ENCODE data around the gene IL36B.

- TF ChIP-seq CTCF (IDR thresholded peaks at IDR 0.05 in 2 of 3, conservative IDR thresholded peaks at IDR 0.05 in 1 of 3; ENCODE audit: insufficient read depth in 2 of 3, low read depth in 1 of 3, low read length in 3 of 3) (no peak), SETDB1 (IDR thresholded peaks at IDR 0.05; ENCODE audit: low read length) (no peak), SIX5 (IDR thresholded peaks at IDR 0.05; ENCODE audit: borderline replicate concordance in 1 of 2, insufficient read depth in 1 of 2, low read depth in 1 of 2, low read length in 2 of 2) (no peak), MEF2D (tag; conservative IDR thresholded peaks at IDR 0.05; ENCODE audit: low read depth) (no peak), HDAC2 (IDR thresholded peaks at IDR 0.05) (no peak), ATF3 (IDR thresholded peaks at IDR 0.05) (no peak), ATF3 (CRISPR knock-in tag; conservative IDR thresholded peaks at IDR 0.05) (no peak), ESRRA (IDR thresholded peaks at IDR 0.05; ENCODE audit: borderline replicate concordance, low read depth) (no peak), ZNF274 (IDR thresholded peaks at IDR 0.05; ENCODE audit: borderline replicate concordance, low read depth, low read length) (no peak), STAT6 (CRISPR knock-in tag; IDR thresholded peaks at IDR 0.05) (no peak), L3MBTL2 (IDR thresholded peaks at IDR 0.05) (no peak), IRF2 (CRISPR knock-in tag; IDR thresholded peaks at IDR 0.05) (no peak), MAX (CRISPR knock-in tag; IDR thresholded peaks at IDR 0.05) (no peak)
- TF ChIP-seq, protein P1, sequence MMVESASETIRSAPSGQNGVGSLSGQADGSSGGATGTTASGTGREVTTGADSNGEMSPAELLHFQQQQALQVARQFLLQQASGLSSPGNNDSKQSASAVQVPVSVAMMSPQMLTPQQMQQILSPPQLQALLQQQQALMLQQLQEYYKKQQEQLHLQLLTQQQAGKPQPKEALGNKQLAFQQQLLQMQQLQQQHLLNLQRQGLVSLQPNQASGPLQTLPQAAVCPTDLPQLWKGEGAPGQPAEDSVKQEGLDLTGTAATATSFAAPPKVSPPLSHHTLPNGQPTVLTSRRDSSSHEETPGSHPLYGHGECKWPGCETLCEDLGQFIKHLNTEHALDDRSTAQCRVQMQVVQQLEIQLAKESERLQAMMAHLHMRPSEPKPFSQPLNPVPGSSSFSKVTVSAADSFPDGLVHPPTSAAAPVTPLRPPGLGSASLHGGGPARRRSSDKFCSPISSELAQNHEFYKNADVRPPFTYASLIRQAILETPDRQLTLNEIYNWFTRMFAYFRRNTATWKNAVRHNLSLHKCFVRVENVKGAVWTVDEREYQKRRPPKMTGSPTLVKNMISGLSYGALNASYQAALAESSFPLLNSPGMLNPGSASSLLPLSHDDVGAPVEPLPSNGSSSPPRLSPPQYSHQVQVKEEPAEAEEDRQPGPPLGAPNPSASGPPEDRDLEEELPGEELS (CRISPR knock-in tag; IDR thresholded peaks at IDR 0.05; ENCODE audit: borderline replicate concordance), result no peak
Measured at GRCh38 chr2:113000436-113000835, 52.2 kb downstream of the IL36B start.
